Suppressor macrophage (primary cell): ENCODE data around the gene LHPP.
"Not testable (repeated sequence)": the region's sequence is repeated elsewhere in the genome, so short reads cannot be mapped to it uniquely, and the experiment has no call there.

Experiments used
- DNase-seq, 4 experiments: peaks; one replicate each; pipeline ENCODE4 v3.0.0-alpha.2; 2020 to 2022
- total RNA-seq, 17 experiments: gene quantifications; one replicate each; lab custom pipeline; 2026; ENCODE audit warnings: mixed read lengths in 6 of 17, inconsistent platforms in 3 of 17; lab: John Stamatoyannopoulos, UW

The LHPP gene
- total RNA-seq, result 1.7 to 8.2 (median 4.6) reads per million in 17 experiments

- peak; percentile 91 to 97 (median 94) for DNase-seq
Measured at GRCh38 chr10:124461642-124462347, at the start of gene LHPP. LHPP (plus strand) TSS chr10:124461823; CDS start chr10:124461863, 40 bp downstream.

GRCh38 chr10:124414076-124414475, 47.5 kb upstream of the LHPP start:
- DNase-seq, result no peak

GRCh38 chr10:124415210-124415609, 46.4 kb upstream of the LHPP start:
- DNase-seq, result no peak

GRCh38 chr10:124416733-124417132, 44.9 kb upstream of the LHPP start:
- no peak for DNase-seq

- peak; percentile 55 to 81 (median 70) for DNase-seq
Measured at GRCh38 chr10:124417895-124418725, 43.5 kb upstream of the LHPP start.

GRCh38 chr10:124418726-124419501, 42.7 kb upstream of the LHPP start, which contains the start of gene OAT:
OAT (minus strand) TSS chr10:124418923; CDS start chr10:124412171, 6,752 bp downstream.
- DNase-seq, result peak; percentile 96 to 98 (median 98)

GRCh38 chr10:124419635-124420034, 42.0 kb upstream of the LHPP start:
- no peak for DNase-seq

- no peak for DNase-seq
Measured at GRCh38 chr10:124420254-124420653, 41.4 kb upstream of the LHPP start.

GRCh38 chr10:124422742-124423141, 38.9 kb upstream of the LHPP start:
- no peak for DNase-seq

- no peak for DNase-seq
Measured at GRCh38 chr10:124423813-124424212, 37.8 kb upstream of the LHPP start.

- no peak for DNase-seq
Measured at GRCh38 chr10:124425227-124425962, 36.2 kb upstream of the LHPP start.

GRCh38 chr10:124428207-124428777, 33.3 kb upstream of the LHPP start:
- DNase-seq, result no peak

- DNase-seq, result no peak
Measured at GRCh38 chr10:124429576-124429975, 32.0 kb upstream of the LHPP start.

- no peak for DNase-seq
Measured at GRCh38 chr10:124430077-124430476, 31.5 kb upstream of the LHPP start.

- no peak for DNase-seq
Measured at GRCh38 chr10:124433461-124433860, 28.2 kb upstream of the LHPP start.

GRCh38 chr10:124435683-124436082, 25.9 kb upstream of the LHPP start:
- DNase-seq, result not testable (repeated sequence)

- peak in 2 of 4 experiments; percentile 31 to 35 for DNase-seq
Measured at GRCh38 chr10:124436191-124436638, 25.4 kb upstream of the LHPP start.

- not testable (repeated sequence) for DNase-seq
Measured at GRCh38 chr10:124441694-124442093, 19.9 kb upstream of the LHPP start.

- DNase-seq, result no peak
Measured at GRCh38 chr10:124446830-124447750, 14.5 kb upstream of the LHPP start.

GRCh38 chr10:124447751-124448466, 13.7 kb upstream of the LHPP start:
- DNase-seq, result peak in 1 of 4 experiments; percentile 14
